Left forelimb (tissue), 1 donor: Measurements from ENCODE around the gene PGLYRP4.
"Not testable (repeated sequence)": the region's sequence is repeated elsewhere in the genome, so short reads cannot be mapped to it uniquely, and the experiment has no call there.

Experiments used
- DNase-seq: peaks from one replicate; pipeline ENCODE4 v3.0.0-alpha.2; 2018; ENCODE audit warnings: low spot score

Gene PGLYRP4

DNA sequence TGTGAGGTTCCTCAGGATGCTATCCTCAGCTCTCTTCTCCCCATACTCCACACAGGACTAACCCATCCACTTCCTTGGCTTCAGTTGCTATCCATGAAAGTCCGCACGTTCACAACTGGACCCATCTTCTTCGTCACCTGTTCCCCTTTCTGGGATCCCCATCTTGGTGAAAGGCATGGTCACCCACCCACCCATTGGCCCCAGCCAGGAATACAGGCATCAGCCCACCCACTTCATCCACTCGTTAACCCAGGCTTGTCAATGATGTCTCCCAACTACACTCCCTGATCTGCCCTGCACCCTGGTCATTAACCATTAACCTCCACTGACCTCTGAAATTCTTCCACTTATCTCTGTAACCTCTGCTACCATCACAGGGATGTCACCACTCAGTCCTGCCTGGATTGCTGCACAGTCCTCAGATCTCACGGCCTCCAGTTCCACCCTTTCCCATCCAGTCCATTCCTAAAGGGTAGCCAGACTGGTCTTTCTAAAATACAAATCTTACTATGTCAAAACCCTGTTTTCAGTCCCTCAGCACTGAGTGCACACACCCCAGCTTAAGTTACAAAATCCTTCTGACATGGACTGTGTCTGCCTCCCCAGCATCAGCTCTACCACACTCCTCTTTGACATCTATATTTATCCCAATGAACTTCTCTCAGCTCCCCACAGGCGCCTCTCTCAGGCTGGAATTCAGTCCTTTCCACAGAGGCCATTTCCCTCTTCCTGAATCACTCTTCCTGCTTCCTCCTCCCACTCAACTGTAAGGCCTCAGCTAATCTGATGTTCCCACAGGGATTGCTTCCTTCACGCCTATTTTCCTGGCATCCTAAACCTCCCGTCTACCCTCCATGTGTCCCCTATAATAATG is 10.4 kb downstream of the PGLYRP4 start:
- DNase-seq, result no peak

DNA sequence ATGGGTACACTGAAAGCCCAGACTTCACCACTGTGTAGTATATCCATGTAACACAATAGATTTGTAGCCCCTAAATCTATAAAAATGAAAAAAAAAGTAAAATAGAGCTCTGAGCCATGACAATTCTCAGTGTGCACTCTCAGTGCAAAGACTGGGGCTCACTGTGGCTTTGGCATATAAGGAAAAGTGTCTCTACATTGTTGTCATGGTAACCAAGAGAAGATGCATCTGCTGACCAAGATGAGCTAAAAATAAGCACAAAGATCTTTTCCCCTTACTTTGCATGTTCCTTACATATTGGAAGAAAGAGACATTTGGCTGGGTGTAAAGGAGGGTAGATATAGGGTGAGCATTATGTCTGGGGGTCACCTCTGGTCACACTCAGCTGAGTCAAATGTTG is 12.0 kb downstream of the PGLYRP4 start:
- no peak for DNase-seq

DNA sequence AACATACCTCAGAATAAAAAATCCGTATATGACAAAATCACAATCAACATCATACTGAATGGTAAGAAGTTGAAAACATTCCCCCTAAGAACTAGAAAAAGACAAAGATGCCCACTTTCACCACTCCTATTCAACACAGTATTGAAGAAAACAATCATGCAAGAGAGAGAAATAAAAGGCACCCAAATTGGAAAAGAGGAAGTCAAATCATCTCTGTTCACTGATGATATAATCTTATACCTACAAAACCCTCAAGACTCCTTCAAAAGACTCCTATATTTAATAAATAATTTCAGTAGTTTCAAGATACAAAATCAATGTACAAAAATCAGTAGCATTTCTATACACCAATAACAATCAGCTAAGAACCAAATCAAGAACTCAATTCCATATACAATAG is 14.7 kb downstream of the PGLYRP4 start:
- DNase-seq, result no peak

DNA sequence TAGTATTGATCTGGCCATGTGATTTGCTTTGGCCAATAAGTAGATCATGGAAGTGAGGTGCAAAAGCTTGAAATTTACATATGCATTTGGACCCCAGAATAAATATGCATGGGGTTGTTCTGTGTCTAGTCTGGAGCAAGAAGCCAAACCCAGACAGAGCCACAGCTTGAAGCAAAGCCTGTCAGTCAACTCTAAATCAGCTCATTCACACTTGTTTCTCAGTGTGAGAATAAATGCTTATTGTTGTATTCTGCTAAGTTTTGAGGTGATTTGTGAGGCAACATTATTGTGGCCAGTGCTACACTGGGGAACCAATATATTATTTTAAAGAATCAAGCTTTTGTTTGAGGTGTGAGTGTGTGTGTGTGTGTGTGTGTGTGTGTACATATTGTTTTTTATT is 23.7 kb downstream of the PGLYRP4 start:
- no peak for DNase-seq

DNA sequence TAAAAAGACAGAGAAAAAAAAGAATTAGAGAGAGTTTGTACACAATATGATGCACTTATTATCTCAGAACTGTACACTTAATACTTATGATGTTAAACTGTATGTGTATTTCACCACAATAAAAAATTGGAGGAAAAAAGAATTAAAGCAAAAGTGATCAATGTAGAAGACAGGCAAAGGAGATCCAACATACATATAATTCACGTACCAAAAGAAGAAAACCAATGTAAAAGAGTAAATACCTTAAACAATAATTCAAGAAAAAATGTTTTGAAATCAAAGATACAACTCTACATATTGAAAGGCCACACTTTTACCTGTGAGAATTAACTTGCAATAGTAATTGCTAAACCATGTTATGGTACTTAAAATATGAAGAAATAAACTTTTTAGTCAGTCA is 26.1 kb downstream of the PGLYRP4 start:
- DNase-seq, result no peak

DNA sequence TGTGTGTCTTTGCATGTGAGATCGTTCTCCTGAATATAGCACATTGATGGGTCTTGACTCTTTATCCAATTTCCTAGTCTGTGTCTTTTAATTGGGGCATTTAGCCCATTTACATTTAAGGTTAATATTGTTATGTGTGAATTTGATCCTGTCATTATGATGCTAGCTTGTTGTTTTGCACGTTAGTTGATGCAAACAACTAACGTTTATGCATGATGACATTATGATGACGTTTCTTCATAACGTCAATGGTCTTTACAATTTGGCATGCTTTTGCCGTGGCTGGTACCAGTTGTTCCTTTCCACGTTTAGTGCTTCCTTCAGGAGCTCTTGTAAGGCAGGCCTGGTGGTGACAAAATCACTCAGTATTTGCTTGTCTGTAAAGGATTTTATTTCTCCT is 30.5 kb downstream of the PGLYRP4 start:
- not testable (repeated sequence) for DNase-seq

DNA sequence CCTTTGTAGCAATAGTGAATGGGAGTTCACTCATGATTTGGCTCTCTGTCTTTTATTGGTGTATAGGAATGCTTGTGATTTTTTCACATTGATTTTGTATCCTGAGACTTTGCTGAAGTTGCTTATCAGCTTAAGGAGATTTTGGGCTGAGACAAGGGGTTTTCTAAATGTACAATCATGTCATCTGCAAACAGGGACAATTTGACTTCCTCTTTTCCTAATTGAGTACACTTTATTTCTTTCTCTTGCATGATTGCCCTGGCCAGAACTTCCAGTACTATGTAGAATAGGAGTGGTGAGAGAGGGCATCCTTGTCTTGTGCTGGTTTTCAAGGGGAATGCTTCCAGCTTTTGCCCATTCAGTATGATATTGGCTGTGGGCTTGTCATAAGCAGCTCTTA is 32.6 kb downstream of the PGLYRP4 start:
- DNase-seq, result not testable (repeated sequence)

DNA sequence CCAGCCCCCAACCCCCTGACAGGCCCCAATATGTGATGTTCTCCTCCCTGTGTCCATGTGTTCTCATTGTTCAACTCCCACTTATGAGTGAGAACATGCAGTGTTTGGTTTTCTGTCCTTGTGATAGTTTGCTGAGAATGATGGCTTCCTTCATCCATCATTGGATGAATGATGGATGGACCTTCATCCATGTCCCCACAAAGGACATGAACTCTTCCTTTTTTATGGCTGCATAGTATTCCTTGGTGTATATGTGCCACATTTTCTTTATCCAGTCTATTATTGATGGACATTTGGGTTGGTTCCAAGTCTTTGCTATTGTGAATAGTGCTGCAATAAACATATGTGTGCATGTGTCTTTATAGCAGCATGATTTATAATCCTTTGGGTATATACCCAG is 34.3 kb downstream of the PGLYRP4 start:
- not testable (repeated sequence) for DNase-seq

DNA sequence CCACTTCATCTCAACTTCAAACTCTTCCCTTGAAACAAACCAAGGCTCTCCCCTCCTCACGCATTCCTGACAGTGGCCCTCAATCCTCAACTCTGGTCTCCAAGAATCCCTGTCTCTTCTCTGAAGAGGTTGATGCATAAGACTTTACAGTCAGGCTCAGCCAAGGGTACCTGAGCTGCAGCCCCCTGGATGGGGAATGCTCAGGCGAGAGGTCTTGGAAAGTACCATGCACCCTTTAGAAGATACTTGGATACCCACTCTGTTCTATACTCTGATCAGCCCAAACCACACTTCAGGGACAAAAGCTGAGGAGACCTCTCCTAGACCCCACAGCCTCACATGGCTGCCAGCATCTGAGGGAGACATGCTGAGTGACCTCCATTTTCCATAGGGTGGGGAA is 35.4 kb downstream of the PGLYRP4 start:
- no peak for DNase-seq

DNA sequence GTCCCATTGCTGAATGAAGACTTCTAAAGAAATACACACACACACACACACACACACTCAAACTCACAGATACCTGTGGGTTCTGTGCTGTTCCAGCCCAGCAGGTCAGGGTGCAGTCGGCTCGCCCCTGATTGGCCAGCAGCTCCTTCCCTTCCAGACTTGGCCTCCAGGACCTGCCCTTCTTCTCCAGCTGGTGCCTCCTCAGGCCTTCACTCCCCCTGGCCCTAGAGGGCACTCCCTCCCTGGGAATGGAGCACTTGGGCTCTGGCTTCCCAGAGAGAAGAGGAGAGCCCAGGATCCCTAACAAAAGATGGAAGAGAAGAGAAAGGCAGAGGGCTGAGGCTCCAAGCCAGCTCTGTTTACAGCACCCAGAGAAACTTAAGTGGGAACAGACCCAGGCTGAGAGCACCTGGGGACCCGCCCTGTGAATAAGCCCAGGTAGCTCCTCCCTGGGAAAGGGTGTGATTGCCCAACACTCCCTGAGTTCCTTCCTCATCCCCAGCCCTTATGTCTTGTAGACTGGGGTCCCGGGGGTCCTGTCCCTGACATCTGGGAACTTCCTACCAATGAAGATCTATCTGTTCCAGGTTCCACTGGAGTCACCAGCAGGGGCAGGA is 36.0 kb downstream of the PGLYRP4 start, which contains the start of gene PGLYRP3:
Gene PGLYRP3, minus strand, starts transcription at position 383 of the 617 bp plus-strand sequence. CDS start 2,287 bp downstream, outside the sequence.
- no peak for DNase-seq

DNA sequence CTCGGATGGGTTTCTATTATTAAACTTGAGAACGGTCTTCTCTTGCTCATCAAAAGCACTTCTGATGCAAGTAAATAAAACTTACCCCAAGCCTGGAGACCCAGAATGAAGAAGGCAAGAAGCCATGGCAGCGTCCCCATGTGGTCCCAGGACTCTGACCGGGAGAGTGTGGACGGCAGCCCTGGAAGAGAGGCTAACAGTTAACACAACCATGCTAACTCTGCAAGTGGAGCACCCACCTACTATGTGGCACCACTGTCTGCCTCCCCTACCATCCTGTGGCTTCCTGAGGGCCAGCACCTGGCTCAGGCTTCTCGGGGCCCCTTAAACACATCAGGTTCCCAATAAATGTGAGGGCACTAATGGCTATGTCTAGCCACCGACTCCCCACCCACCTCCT is 38.1 kb downstream of the PGLYRP4 start:
- no peak for DNase-seq

DNA sequence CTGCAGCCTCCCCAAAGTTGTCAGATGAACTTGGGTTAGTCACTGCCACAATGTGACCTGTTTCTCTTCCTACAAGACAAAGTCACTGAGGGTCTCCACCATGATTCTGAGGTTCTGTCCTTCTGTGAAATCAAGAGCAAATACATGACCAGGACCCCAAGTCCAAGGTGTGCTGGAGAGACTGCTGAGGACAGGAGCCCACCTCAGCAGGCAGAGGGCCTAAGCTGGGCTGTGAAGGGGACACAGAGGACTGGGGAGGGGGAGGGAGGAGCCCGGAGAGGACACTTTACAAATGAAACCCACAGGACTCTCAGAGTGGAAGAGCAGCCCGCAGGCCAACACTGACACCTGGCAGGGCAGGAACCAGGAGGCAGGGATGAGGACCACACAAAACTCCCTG is 39.2 kb downstream of the PGLYRP4 start:
- DNase-seq, result no peak

DNA sequence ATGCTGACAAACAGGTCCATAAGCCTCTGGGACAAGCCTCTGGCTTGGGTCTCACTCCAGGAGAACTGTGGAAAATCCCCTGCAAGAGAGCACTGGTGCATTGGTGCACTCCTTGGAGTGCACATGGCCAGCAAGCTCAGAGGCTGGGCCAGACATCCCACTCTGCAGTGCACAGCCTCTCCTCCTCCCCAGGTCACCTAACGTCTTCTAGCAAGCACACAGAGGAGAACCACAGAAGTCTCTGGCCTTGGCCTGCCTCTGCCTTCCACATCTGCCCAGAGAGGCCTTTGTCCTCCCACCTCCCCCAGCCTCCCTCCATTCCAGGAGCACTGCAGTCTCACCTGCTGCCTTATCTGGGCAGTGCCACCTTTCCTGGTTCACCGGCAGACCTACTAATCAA is 40.1 kb downstream of the PGLYRP4 start:
- DNase-seq, result no peak

DNA sequence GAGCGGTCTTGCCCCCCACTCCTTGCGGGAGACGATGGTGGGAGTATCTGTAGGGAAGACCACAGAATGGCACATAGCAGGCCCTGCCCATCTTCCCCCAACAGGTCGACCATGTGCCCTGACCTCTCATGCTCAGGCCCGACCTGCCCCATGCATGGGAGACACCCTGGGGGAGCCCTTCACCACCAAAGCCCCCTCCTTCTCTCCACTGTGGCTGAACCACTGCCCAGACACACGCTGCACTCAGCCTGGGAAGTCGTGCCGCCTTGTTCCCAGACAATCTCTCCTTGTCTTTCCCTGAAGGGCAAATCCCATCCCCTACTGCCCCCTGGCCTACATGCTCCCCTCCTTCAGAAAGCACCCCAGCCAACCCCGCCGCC is 41.4 kb downstream of the PGLYRP4 start:
- no peak for DNase-seq

DNA sequence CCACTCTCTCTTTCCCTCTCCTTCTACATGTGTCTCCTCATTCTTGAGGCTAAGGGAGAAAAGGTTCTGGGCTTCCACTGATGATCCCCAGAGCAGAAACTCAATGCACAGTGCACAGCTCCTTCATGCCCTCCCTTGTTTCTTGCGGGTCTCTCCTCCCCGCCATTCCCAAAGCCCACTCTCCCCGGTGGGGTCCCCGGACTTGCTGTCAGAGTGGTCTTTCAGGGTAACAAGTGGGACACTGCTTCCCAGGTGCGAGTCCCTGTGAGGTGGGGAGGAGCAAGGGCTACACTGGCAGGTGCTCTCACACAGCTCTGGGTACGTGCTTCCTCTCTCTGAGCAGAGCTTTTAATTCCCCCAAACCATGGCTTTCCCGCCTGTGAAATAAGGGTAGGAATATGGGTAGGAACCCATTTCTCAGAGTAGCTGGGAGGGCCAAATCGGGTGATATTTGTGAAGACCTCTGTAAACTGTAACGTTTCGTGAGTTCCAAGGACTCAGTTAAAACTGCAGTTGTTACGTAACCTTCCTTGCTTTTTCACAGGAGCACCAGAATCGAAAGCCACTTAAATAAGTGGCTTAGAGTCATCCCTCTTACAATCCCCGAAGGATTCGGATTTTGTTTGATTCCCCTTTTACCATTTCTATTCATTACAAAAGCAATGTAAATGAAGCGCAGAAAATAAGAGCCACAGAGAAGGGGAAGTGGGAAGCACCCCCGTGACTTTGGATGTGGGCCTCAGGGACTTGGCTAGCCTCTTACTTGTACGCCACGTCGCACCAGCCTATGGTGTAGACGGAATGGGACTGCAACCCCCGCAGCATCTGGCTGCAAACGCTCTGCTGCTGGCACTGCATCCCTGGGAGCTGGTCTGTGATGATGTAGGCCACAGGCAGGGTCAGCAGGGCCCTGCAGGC is 42.1 kb downstream of the PGLYRP4 start:
- no peak for DNase-seq

DNA sequence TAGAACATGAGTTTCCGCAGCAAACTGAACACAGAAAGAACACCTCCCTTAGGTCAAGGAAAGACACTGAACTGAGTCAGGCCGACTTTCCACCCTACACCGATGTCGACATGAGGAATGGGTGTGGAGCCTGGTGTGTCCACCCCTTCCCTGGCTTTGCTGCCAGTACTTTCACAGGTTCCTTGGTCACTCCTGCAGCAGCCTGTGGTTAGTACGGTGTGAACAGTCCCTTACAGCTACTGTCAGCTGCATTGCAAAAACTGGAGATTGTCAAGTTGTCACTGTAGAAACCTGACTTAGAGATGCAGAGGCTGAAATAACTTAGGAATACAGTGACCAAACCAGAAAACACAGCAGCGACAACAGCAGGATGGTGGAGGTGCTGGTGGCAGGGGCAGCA is 43.0 kb downstream of the PGLYRP4 start:
- DNase-seq, result no peak

DNA sequence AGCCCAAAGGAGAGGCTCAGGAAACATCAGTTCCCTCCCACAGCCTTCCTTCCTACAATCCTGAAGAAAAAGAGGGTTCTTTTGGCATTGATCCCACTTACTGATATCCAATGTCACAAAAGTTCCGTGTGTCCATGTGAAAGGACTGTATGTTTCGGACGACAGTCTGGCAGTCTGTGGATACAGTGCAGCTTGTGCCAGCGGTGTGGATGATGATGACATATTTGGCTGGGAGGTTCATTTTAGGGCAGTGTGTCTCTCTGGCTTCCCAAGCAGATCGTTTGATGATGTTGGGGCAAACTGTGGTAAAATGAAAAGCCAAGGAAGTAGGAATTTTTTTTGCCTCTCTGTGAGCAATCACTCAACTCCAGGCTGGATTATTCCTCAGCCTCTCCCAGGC is 46.3 kb downstream of the PGLYRP4 start:
- DNase-seq, result no peak

DNA sequence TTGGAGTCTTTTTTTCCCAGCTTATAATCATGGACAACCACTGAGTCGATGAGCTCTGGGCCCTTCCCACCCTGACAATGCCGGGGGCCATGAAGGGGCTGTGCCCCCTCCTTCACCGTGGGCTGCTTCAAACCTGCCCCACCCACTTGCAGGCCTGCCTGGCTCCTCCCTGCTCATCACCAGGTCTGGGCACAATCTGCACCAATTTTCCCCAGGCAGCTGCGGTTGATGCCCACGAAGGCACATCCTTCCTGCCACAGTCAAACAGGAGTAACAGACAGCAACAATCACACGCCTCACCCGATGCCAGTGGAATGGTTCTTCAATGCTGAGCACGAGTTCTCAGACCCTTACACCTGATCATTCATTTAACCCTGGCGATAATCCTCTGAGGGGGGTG is 54.8 kb downstream of the PGLYRP4 start:
- no peak for DNase-seq

DNA sequence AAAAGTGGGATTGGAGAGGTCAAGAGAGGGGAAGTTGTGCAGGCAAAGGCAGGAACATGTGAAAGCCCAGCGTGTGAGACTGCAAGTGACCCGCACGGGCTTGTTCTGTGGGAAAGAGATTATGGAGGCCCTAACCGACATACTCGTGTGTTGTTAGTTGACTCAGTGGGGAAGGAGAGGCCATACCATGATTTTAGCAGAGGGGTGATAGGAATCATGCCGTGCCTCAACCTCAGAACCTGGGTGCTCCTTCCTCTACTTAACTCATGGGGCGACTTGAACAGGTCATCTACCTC is 55.2 kb downstream of the PGLYRP4 start:
- no peak for DNase-seq

DNA sequence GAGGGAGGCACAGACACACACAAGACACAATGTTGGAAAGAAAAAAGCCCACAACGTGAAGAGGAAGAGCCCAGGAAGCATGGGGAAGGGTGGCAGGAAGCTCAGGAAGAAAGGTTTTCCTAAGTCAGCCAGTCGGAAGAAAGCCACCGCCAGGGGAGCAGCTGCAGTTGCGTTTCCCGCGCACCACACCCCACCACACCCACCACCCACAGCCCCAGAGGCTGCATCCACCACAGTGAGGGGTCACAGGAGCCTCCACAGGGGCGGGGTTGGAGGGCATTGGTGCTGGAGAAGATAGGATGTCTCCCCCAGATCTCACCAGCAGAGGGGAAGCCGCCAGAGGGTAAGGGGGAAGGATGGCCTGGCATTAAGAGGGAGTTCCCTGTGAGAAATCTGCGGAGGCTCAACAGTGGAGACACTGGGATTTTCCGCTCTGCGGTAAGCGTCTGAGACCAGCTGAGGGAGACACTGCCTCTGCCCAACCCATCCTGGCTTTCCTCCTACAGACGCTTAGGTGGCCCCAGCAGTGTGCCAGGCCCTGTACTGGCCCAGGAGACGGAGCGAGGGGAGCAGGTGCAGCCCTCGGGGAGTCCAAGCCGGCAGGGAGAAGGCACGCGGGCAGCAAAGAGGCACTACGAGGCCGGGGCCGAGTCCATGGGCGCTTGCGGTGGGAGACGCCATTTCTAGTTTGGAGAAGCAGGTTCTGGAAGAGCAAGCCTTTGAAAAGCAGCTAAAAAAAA is 55.7 kb downstream of the PGLYRP4 start:
- DNase-seq, result no peak

DNA sequence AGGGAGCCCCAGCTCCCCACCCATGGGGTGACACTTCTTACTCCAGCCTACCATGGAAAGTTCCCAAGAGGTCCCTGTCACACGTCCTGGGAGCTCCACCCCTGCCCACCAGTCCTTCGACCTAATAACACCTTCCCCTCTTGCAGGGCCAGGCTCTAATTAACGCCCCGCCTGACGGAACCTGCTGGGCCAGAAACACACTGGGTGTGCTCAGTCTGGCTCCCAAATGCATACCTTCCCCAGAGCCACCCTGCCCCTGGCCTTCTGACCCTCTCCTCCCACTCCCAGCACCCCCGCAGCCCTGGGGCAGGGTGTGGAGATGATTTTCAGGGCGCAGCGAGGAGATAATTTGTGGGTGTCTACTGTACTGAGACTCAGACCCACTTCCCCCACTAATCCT is 56.5 kb downstream of the PGLYRP4 start:
- DNase-seq, result no peak

DNA sequence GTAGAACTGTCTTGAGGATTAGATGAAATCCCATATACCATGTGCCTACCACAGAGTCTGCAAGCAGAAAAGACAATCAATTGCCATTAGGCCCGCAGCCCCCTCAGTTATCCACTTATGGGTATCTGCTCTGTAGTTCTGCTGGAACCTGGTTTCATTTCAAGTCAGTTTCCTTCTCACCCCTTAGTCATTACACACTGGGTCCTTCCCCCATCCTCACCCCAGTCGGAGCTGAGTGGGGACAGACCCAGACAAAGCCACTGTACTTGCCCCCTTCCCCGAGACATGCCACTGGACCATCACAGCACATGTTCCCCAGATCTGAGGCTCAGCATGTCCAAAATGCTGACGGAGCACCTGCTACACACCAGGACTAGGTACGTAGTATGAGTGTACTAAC is 57.1 kb downstream of the PGLYRP4 start:
- DNase-seq, result no peak
